Panc1 (cell line): Measurements from ENCODE around the gene MST1R. TPM values are rescaled to one million over a fixed set of nuclear protein-coding genes. Genes with fewer than 3 reads are reported as not detected.

ENCODE experiments used
- ATAC-seq: fragments of 200-7000 bp; cut with Tn5 transposase; 2 replicates; pipeline ENCODE4 v1.9.1; 2020; ENCODE audit warnings: mild to moderate bottlenecking, moderate library complexity
- BruUV-seq: library from RNA; stranded (reverse); fragments of 400-500 nt; replicated peaks from 2 replicates; lab custom pipeline; 2021; lab: Mats Ljungman, UMichigan
- CTCF ChIA-PET: fragments of 300-600 bp; sonication (Branson Sonifier 250); formaldehyde crosslinking; loops from one replicate; lab custom pipeline; 2022; ENCODE audit warnings: antibody characterized with exemption; lab: Charles Lee
- POLR2A ChIA-PET: fragments of 300-600 bp; sonication (Branson Sonifier 250); formaldehyde crosslinking; loops from one replicate; lab custom pipeline; 2022; ENCODE audit warnings: antibody characterized with exemption; lab: Charles Lee
- DNase-seq: peaks from one replicate; pipeline ENCODE4 v3.0.0-alpha.2; 2010; ENCODE audit warnings: low read depth, low spot score
- H3K27ac ChIP-seq: 2 replicates; pipeline ENCODE4 v1.5.1; 2011; ENCODE audit warnings: mild to moderate bottlenecking, low read length, inconsistent platforms
- H3K27me3 ChIP-seq: fragments of 200-500 bp; sonication (Bioruptor generic); 2 replicates; pipeline ENCODE4 v1.6.0; 2014; ENCODE audit warnings: low read length, inconsistent platforms; ENCODE audit not compliant: control insufficient read depth, insufficient read depth
- H3K36me3 ChIP-seq: fragments of 200-500 bp; sonication (Bioruptor generic); 2 replicates; pipeline ENCODE4 v1.5.1; 2014; ENCODE audit warnings: inconsistent platforms, mild to moderate bottlenecking, low read length, moderate library complexity; ENCODE audit not compliant: control insufficient read depth, insufficient read depth
- H3K4me1 ChIP-seq: 2 replicates; pipeline ENCODE4 v1.5.1; 2011; ENCODE audit warnings: inconsistent platforms, mild to moderate bottlenecking, low read length, moderate library complexity; ENCODE audit not compliant: control insufficient read depth, insufficient read depth
- H3K4me3 ChIP-seq, 2 experiments: 2 replicates each; pipeline ENCODE4 v1.5.1; 2011 to 2012; ENCODE audit warnings: low read depth in 2 of 2, low read length in 2 of 2, mild to moderate bottlenecking in 2 of 2, inconsistent platforms in 1 of 2, moderate library complexity in 1 of 2
- H3K9me3 ChIP-seq: fragments of 200-500 bp; sonication (Bioruptor generic); 2 replicates; pipeline ENCODE4 v1.5.1; 2014; ENCODE audit warnings: low read depth, mild to moderate bottlenecking, inconsistent platforms, low read length, moderate library complexity; ENCODE audit not compliant: control insufficient read depth, insufficient read depth
- POLR2AphosphoS5 ChIP-seq: IDR thresholded peaks from 2 replicates; pipeline ENCODE4 v1.6.1; 2012; ENCODE audit warnings: mild to moderate bottlenecking, low read depth, low read length, moderate library complexity
- SIN3A ChIP-seq: IDR thresholded peaks from 2 replicates; pipeline ENCODE4 v1.6.1; 2012; ENCODE audit warnings: low read depth, mild to moderate bottlenecking, low read length, moderate library complexity, borderline replicate concordance; ENCODE audit not compliant: insufficient read depth
- TCF7L2 ChIP-seq: IDR thresholded peaks from 2 replicates; pipeline ENCODE4 v1.6.1; 2011; ENCODE audit warnings: mild to moderate bottlenecking, low read depth, low read length, inconsistent platforms
- in situ Hi-C: cut with HindIII; loops from 2 replicates; pipeline ENCODE4 v1.10.0; 2016; ENCODE audit warnings: low sequenced_read_pairs, low pct_unique_long_range_greater_than_20kb
- intact Hi-C: fragments of 100-400 bp; cut with micrococcal nuclease; formaldehyde crosslinking; loops from one replicate; pipeline ENCODE4 v1.10.0; 2022; ENCODE audit not compliant: unreplicated experiment
- total RNA-seq: library from RNA; stranded (reverse); gene quantifications from one replicate; pipeline ENCODE4 v1.2.1, GENCODE V29; 2021; ENCODE audit not compliant: unreplicated experiment
- TF ChIP-seq, protein P1 (sequence below): fragments of 450-650 bp; IDR thresholded peaks from 2 replicates; pipeline ENCODE4 v1.5.1; 2017; ENCODE audit warnings: mild to moderate bottlenecking
- TF ChIP-seq, protein P2 (sequence below), 2 experiments: IDR thresholded peaks; 2 replicates each; pipeline ENCODE4 v1.6.1; 2011 to 2012; ENCODE audit warnings: low read depth in 2 of 2, control low read depth in 1 of 2, low read length in 1 of 2, mild to moderate bottlenecking in 1 of 2, moderate library complexity in 1 of 2; ENCODE audit not compliant: insufficient read depth in 1 of 2

MST1R gene
- total RNA-seq, 1 experiment from 2014 or later = 27.5 TPM

DNA sequence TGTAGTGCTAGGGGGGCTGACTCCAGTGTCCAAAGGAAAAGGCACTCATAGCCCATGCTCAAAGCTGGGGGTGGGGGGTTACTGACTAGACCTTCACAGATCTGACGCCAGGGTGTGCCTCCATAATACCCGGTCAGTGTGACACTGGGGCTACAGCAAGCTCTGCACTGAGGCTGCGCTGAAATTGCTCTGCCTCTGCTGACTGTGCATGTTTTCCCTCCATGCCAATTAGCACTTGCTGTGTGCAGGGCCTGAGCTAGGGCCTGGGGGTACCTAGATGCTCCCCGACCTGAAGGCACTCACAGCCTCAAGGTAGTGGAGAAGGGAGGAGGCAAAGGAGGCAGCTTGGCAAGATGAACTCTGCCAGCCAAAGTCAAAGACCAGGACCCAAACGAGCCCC is 39.2 kb downstream of the MST1R start:
- no TSS peak for BruUV-seq
- DNase-seq (no peak), ATAC-seq (no peak)
- H3K4me3 ChIP-seq = no peak overlapping the region
- H3K27ac ChIP-seq = no peak overlapping the region
- H3K4me1 ChIP-seq = no peaks in the 10 kb centered on the region
- H3K27me3 ChIP-seq = no peaks in the 10 kb centered on the region
- intact Hi-C loops = no loop called here
- POLR2A ChIA-PET = interaction anchor here (0.5 kb wide), 1 partner anchor 517 kb away, joined by 6 read pairs; no protein-coding TSS in a partner anchor
- CTCF ChIA-PET = no interaction called here
- TF ChIP-seq, protein P1, sequence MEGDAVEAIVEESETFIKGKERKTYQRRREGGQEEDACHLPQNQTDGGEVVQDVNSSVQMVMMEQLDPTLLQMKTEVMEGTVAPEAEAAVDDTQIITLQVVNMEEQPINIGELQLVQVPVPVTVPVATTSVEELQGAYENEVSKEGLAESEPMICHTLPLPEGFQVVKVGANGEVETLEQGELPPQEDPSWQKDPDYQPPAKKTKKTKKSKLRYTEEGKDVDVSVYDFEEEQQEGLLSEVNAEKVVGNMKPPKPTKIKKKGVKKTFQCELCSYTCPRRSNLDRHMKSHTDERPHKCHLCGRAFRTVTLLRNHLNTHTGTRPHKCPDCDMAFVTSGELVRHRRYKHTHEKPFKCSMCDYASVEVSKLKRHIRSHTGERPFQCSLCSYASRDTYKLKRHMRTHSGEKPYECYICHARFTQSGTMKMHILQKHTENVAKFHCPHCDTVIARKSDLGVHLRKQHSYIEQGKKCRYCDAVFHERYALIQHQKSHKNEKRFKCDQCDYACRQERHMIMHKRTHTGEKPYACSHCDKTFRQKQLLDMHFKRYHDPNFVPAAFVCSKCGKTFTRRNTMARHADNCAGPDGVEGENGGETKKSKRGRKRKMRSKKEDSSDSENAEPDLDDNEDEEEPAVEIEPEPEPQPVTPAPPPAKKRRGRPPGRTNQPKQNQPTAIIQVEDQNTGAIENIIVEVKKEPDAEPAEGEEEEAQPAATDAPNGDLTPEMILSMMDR = no peak
- no peak for TF ChIP-seq SIN3A
- in situ Hi-C loops = no loop called here
- H3K36me3 ChIP-seq = no peaks in the 10 kb centered on the region
- H3K9me3 ChIP-seq = no peaks in the 10 kb centered on the region

DNA sequence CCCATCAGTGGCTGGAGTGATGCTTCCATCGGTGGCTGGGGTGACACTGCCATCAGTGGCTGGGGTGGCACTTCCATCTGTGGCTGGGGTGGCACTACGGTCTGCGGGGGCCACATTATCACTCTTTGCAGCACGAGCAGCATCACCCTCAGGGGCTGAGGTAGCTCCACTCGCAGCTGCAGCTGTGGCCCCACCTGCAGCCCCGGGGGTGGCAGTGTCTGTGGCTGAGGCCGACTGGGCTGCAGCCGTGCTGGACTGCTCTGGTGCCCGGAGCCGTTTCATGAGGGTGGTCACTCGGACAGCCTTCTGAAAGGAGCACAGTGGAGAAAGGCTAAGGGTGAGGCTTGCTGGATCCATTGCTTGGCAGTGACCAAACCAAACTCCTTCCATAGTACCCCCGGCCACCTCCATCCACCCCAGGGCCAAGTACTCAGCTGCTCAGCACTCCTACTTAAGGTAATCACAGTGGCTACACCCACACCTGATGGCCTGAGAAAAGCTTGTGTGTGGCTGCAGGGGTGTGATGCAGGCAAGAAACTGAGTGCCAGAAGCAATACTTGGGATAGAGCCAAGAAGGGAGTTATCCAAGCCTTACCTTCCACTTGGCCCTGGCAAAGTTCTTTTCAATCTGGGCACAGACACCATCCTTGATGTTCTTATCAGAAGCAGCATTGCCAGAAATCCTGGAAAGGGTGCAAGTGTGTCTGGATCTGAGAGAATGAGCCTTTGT is 43.9 kb downstream of the MST1R start:
- ChIA-PET POLR2A (no interaction called here), CTCF (no interaction called here)
- in situ Hi-C loops = no loop called here
- peaks cover 2% of the 10 kb centered on the region; the same call in 1 of the 2 replicates for H3K36me3 ChIP-seq
- peaks cover 5% of the 10 kb centered on the region; the same call in 1 of the 2 replicates for H3K4me1 ChIP-seq
- H3K4me3 ChIP-seq = no peak overlapping the region
- TF ChIP-seq POLR2AphosphoS5 (no peak), TCF7L2 (no peak), SIN3A (no peak)
- TF ChIP-seq, protein P2, sequence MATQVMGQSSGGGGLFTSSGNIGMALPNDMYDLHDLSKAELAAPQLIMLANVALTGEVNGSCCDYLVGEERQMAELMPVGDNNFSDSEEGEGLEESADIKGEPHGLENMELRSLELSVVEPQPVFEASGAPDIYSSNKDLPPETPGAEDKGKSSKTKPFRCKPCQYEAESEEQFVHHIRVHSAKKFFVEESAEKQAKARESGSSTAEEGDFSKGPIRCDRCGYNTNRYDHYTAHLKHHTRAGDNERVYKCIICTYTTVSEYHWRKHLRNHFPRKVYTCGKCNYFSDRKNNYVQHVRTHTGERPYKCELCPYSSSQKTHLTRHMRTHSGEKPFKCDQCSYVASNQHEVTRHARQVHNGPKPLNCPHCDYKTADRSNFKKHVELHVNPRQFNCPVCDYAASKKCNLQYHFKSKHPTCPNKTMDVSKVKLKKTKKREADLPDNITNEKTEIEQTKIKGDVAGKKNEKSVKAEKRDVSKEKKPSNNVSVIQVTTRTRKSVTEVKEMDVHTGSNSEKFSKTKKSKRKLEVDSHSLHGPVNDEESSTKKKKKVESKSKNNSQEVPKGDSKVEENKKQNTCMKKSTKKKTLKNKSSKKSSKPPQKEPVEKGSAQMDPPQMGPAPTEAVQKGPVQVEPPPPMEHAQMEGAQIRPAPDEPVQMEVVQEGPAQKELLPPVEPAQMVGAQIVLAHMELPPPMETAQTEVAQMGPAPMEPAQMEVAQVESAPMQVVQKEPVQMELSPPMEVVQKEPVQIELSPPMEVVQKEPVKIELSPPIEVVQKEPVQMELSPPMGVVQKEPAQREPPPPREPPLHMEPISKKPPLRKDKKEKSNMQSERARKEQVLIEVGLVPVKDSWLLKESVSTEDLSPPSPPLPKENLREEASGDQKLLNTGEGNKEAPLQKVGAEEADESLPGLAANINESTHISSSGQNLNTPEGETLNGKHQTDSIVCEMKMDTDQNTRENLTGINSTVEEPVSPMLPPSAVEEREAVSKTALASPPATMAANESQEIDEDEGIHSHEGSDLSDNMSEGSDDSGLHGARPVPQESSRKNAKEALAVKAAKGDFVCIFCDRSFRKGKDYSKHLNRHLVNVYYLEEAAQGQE (IDR thresholded peaks at IDR 0.05; ENCODE audit: insufficient read depth in 1 of 2, low read depth in 2 of 2, low read length in 1 of 2) = no peak
- TF ChIP-seq, protein P1 = no peak
- no peaks in the 10 kb centered on the region for H3K27me3 ChIP-seq
- DNase-seq = no peak
- H3K27ac ChIP-seq = no peak overlapping the region
- H3K9me3 ChIP-seq = no peaks in the 10 kb centered on the region
- intact Hi-C loops = no loop called here
- ATAC-seq = no peak
- no TSS peak for BruUV-seq
